Neural cell (in vitro differentiated cells): ENCODE measurements around the gene NUP50. TPM values are rescaled to one million over a fixed set of nuclear protein-coding genes. Genes with fewer than 3 reads are reported as not detected.

Experiments used
- H2AFZ ChIP-seq: fragments of 200-600, 300-800 bp; sonication (generic), shearing (Covaris generic); 2 replicates; pipeline ENCODE4 v1.6.0; 2014; ENCODE audit warnings: low read depth, mild to moderate bottlenecking, antibody characterized with exemption, low read length, moderate library complexity
- H3F3A ChIP-seq: fragments of 200-600 bp; shearing (Covaris generic); 2 replicates; pipeline ENCODE4 v1.6.1; 2016; ENCODE audit warnings: mild to moderate bottlenecking, moderate library complexity, mixed read lengths, antibody characterized with exemption, low read length; ENCODE audit not compliant: insufficient read depth, poor library complexity, severe bottlenecking
- H3K27ac ChIP-seq: fragments of 200-600, 300-800 bp; sonication (generic), shearing (Covaris generic); 2 replicates; pipeline ENCODE4 v1.5.1; 2014; ENCODE audit warnings: mild to moderate bottlenecking, low read length, moderate library complexity
- H3K27me3 ChIP-seq: fragments of 300-800, 200-600 bp; sonication (generic), shearing (Covaris generic); 2 replicates; pipeline ENCODE4 v1.6.0; 2014; ENCODE audit warnings: mild to moderate bottlenecking, low read depth, low read length, moderate library complexity; ENCODE audit not compliant: insufficient read depth
- H3K36me3 ChIP-seq: fragments of 300-800, 200-600 bp; sonication (generic), shearing (Covaris generic); 2 replicates; pipeline ENCODE4 v1.5.1; 2014; ENCODE audit warnings: mild to moderate bottlenecking, antibody characterized with exemption, low read length, moderate library complexity; ENCODE audit not compliant: insufficient read depth
- H3K4me2 ChIP-seq: fragments of 300-800, 200-600 bp; sonication (generic), shearing (Covaris generic); 2 replicates; pipeline ENCODE4 v1.6.0; 2014; ENCODE audit warnings: mild to moderate bottlenecking, low read length
- H3K4me3 ChIP-seq: fragments of 300-800, 200-600 bp; sonication (generic), shearing (Covaris generic); 2 replicates; pipeline ENCODE4 v1.5.1; 2014; ENCODE audit warnings: mild to moderate bottlenecking, low read length, moderate library complexity
- H3K79me2 ChIP-seq: fragments of 200-600 bp; shearing (Covaris generic); replicated peaks from 2 replicates; pipeline ENCODE4 v1.6.0; 2014; ENCODE audit warnings: mild to moderate bottlenecking, low read length, moderate library complexity; ENCODE audit not compliant: insufficient read depth
- H3K9ac ChIP-seq: fragments of 300-800, 200-600 bp; sonication (generic), shearing (Covaris generic); 2 replicates; pipeline ENCODE4 v1.6.1; 2016; ENCODE audit warnings: mild to moderate bottlenecking, low read length, mixed read lengths
- H3K9me2 ChIP-seq: fragments of 200-600 bp; shearing (Covaris generic); 2 replicates; pipeline ENCODE4 v1.6.1; 2016; ENCODE audit warnings: mild to moderate bottlenecking, low read length, mixed read lengths; ENCODE audit not compliant: insufficient read depth
- H3K9me3 ChIP-seq: fragments of 200-600, 300-800 bp; sonication (generic), shearing (Covaris generic); 2 replicates; pipeline ENCODE4 v1.6.1; 2016; ENCODE audit warnings: mild to moderate bottlenecking, mixed run types, low read length, moderate library complexity, mixed read lengths
- H4K20me1 ChIP-seq: fragments of 200-600 bp; shearing (Covaris generic); 2 replicates; pipeline ENCODE4 v1.6.1; 2016; ENCODE audit warnings: mild to moderate bottlenecking, mixed run types; ENCODE audit not compliant: insufficient read depth
- EP300 ChIP-seq: fragments of 450-650 bp; conservative IDR thresholded peaks from 2 replicates; pipeline ENCODE4 v1.6.1; 2014; ENCODE audit warnings: antibody characterized with exemption, mild to moderate bottlenecking, moderate library complexity; ENCODE audit not compliant: poor library complexity, severe bottlenecking
- EZH2 ChIP-seq: fragments of 200-600, 300-800 bp; shearing (Covaris generic), sonication (generic); IDR thresholded peaks from 2 replicates; pipeline ENCODE4 v1.6.1; 2014; ENCODE audit warnings: antibody characterized with exemption, low read length, borderline replicate concordance, mild to moderate bottlenecking; ENCODE audit not compliant: insufficient read depth, poor library complexity, severe bottlenecking
- MXI1 ChIP-seq: fragments of 450-650 bp; conservative IDR thresholded peaks from 2 replicates; pipeline ENCODE4 v1.6.1; 2014; ENCODE audit warnings: antibody characterized with exemption, mild to moderate bottlenecking; ENCODE audit not compliant: poor library complexity, severe bottlenecking
- POLR2AphosphoS5 ChIP-seq: IDR thresholded peaks from 2 replicates; pipeline ENCODE4 v1.6.1; 2012
- RAD21 ChIP-seq: fragments of 450-650 bp; conservative IDR thresholded peaks from 2 replicates; pipeline ENCODE4 v1.6.1; 2014; ENCODE audit warnings: antibody characterized with exemption, mild to moderate bottlenecking, moderate library complexity
- REST ChIP-seq: IDR thresholded peaks from 2 replicates; pipeline ENCODE4 v1.6.1; 2012; ENCODE audit warnings: borderline replicate concordance
- SMC3 ChIP-seq: fragments of 450-650 bp; conservative IDR thresholded peaks from 2 replicates; pipeline ENCODE4 v1.6.1; 2014; ENCODE audit warnings: antibody characterized with exemption, mild to moderate bottlenecking, moderate library complexity; ENCODE audit not compliant: poor library complexity
- TAF1 ChIP-seq: IDR thresholded peaks from 2 replicates; pipeline ENCODE4 v1.6.1; 2012; ENCODE audit warnings: low read depth
- polyA plus RNA-seq: library from polyadenylated mRNA; depleted of rRNA; stranded (reverse); fragments of >200 nt; gene quantifications from 2 replicates; pipeline ENCODE4 v1.2.3, GENCODE V29; 2014
- TF ChIP-seq, protein P1 (sequence below): fragments of 450-650 bp; IDR thresholded peaks from 2 replicates; pipeline ENCODE4 v1.5.1; 2014; ENCODE audit warnings: antibody characterized with exemption, mild to moderate bottlenecking, moderate library complexity; ENCODE audit not compliant: poor library complexity, severe bottlenecking

The NUP50 gene
- polyA plus RNA-seq, 1 donor from 2014 or later, result 38.7 TPM

GRCh38 chr22:45192701-45193187 is 29.0 kb downstream of the NUP50 start:
- Histone ChIP-seq H3K9me3 (no peaks in the 10 kb centered on the region), H3K36me3 (no peaks in the 10 kb centered on the region), H3F3A (no peaks in the 10 kb centered on the region), H3K79me2 (no peaks in the 10 kb centered on the region), H3K27me3 (no peaks in the 10 kb centered on the region), H3K4me2 (no peak overlapping the region), H3K9ac (no peak overlapping the region), H2AFZ (no peak overlapping the region), H3K27ac (no peak overlapping the region), H3K4me3 (no peak overlapping the region), H4K20me1 (no peaks in the 10 kb centered on the region), H3K9me2 (no peaks in the 10 kb centered on the region)
- TF ChIP-seq RAD21 (no peak), REST (no peak), TAF1 (no peak), EZH2 (no peak), MXI1 (no peak), POLR2AphosphoS5 (no peak), SMC3 (no peak), EP300 (no peak)
- TF ChIP-seq, protein P1, sequence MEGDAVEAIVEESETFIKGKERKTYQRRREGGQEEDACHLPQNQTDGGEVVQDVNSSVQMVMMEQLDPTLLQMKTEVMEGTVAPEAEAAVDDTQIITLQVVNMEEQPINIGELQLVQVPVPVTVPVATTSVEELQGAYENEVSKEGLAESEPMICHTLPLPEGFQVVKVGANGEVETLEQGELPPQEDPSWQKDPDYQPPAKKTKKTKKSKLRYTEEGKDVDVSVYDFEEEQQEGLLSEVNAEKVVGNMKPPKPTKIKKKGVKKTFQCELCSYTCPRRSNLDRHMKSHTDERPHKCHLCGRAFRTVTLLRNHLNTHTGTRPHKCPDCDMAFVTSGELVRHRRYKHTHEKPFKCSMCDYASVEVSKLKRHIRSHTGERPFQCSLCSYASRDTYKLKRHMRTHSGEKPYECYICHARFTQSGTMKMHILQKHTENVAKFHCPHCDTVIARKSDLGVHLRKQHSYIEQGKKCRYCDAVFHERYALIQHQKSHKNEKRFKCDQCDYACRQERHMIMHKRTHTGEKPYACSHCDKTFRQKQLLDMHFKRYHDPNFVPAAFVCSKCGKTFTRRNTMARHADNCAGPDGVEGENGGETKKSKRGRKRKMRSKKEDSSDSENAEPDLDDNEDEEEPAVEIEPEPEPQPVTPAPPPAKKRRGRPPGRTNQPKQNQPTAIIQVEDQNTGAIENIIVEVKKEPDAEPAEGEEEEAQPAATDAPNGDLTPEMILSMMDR, result no peak

DNA sequence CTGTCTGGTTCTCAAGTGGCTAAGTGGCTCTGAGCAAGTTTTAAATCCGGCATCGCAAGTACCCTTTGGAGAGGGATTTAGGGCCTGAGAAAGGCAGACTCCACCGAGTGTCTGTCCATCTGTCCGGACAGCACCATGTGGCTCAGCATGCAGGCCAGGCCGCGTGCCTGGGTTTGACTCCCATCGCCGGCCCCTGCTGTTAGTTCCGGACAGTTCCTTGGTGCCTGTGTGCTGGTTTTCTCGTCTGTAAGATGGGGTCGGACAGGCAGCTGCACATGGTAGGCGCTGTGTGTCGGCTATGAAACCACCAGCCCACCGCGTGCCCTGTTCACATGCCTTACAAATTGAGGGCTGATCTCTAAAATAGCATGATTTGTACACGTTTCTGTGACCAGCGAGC is 31.0 kb downstream of the NUP50 start:
- no peaks in the 10 kb centered on the region for H3K27me3 ChIP-seq
- H3K36me3 ChIP-seq, result no peaks in the 10 kb centered on the region
- no peaks in the 10 kb centered on the region for H3K9me3 ChIP-seq
- no peak overlapping the region for H2AFZ ChIP-seq
- TF ChIP-seq RAD21, result no peak
- no peak for TF ChIP-seq EZH2
- TF ChIP-seq EP300, result no peak
- TF ChIP-seq, protein P1, result no peak
- no peak for TF ChIP-seq POLR2AphosphoS5
- no peak for TF ChIP-seq REST
- no peak for TF ChIP-seq SMC3
- H3K79me2 ChIP-seq, result no peaks in the 10 kb centered on the region
- no peak overlapping the region for H3K4me3 ChIP-seq
- H3K27ac ChIP-seq, result no peak overlapping the region
- no peaks in the 10 kb centered on the region for H3F3A ChIP-seq
- no peak overlapping the region for H3K4me2 ChIP-seq
- H3K9ac ChIP-seq, result no peak overlapping the region
- H4K20me1 ChIP-seq, result no peaks in the 10 kb centered on the region
- H3K9me2 ChIP-seq, result no peaks in the 10 kb centered on the region
